ENCODE data around the gene ABCF3.

- TF ChIP-seq POLR2AphosphoS5 (IDR thresholded peaks at IDR 0.05; ENCODE audit: low read depth, low read length) = no peak
- TF ChIP-seq CTCF (CRISPR knock-in tag; IDR thresholded peaks at IDR 0.05) = no peak; the same call in 1 of the 2 replicates
- no peak for TF ChIP-seq ZNF263 (CRISPR knock-in tag; IDR thresholded peaks at IDR 0.05)
- TF ChIP-seq HNF1A (IDR thresholded peaks at IDR 0.05; ENCODE audit: low read depth) = no peak
- TF ChIP-seq HNF1A (CRISPR knock-in tag; IDR thresholded peaks at IDR 0.05; ENCODE audit: borderline replicate concordance) = no peak
- TF ChIP-seq TCF12 (IDR thresholded peaks at IDR 0.05) = no peak
- no peak for TF ChIP-seq TCF12 (CRISPR knock-in tag; IDR thresholded peaks at IDR 0.05)
- no peak for TF ChIP-seq ZBTB3 (CRISPR knock-in tag; IDR thresholded peaks at IDR 0.05; ENCODE audit: borderline replicate concordance, low read depth)
These were observed 30.9 kb upstream of the ABCF3 start, which contains the start of gene DVL3 for GRCh38 chr3:184154885-184155643.

Measured in HepG2 (cell line).